Right lobe of liver (tissue), 6 donors: ENCODE results near the gene LTBP1. TPM values are rescaled to one million over a fixed set of nuclear protein-coding genes. Genes with fewer than 3 reads are reported as not detected.

Experiments
- ATAC-seq, 4 donors: fragments of 200-7000 bp; cut with Tn5 transposase; one replicate each; pipeline ENCODE4 v1.9.1; 2020; ENCODE audit warnings: mild to moderate bottlenecking in 4 of 4, moderate library complexity in 4 of 4
- DNase-seq, 3 donors: peaks; one replicate each; pipeline ENCODE4 v3.0.0-alpha.2; 2020
- H3K27ac ChIP-seq, 3 donors: fragments of 200-600 bp; one replicate each; pipeline ENCODE4 v1.8.0; 2022
- H3K27me3 ChIP-seq, 2 donors: fragments of 200-600 bp; one replicate each; pipeline ENCODE4 v1.8.0; 2022
- H3K36me3 ChIP-seq, 4 donors: fragments of 200-600 bp; sonication (generic) in 1 of 4; one replicate each; pipeline versions ENCODE4 v1.5.1 to v1.8.0; 2017 to 2022; ENCODE audit warnings: control low read depth in 1 of 4
- H3K4me1 ChIP-seq, 4 donors: fragments of 200-600 bp; sonication (generic) in 1 of 4; one replicate each; pipeline versions ENCODE4 v1.5.1 to v1.8.0; 2017 to 2022; ENCODE audit warnings: control low read depth in 1 of 4
- H3K4me3 ChIP-seq, 3 donors: fragments of 200-600 bp; one replicate each; pipeline ENCODE4 v1.8.0; 2022
- H3K9me3 ChIP-seq, 4 donors: fragments of 200-600 bp; sonication (generic) in 1 of 4; one replicate each; pipeline versions ENCODE4 v1.5.1 to v1.8.0; 2017 to 2022; ENCODE audit warnings: control low read depth in 1 of 4
- POLR2A ChIP-seq: fragments of 450-650 bp; IDR thresholded peaks from one replicate; pipeline ENCODE4 v1.6.1; 2017; ENCODE audit warnings: antibody characterized with exemption, mild to moderate bottlenecking
- WGBS: methylation state at CpG from one replicate; pipeline ENCODE4 v1.1.6; 2018; ENCODE audit warnings: low coverage, low lambda C conversion rate; ENCODE audit not compliant: insufficient coverage; ENCODE audit errors: missing lambda C conversion rate; 5-methylcytosine and 5-hydroxymethylcytosine counted together
- intact Hi-C, 2 donors: fragments of 100-400 bp; cut with DNase I; formaldehyde crosslinking; loops; one replicate each; pipeline versions ENCODE4 v1.11.2 to v1.14.1; 2022
- total RNA-seq, 6 experiments: library from RNA; depleted of rRNA in 2 of 6; stranded (reverse); fragments of >200 nt in 2 of 6; fragmentation: NEBNext Ultra II Directional in 3 of 6; extraction: Animal tissue kit (Norgen Biotek cat#: 25700) in 3 of 6; gene quantifications; one replicate each; pipeline versions ENCODE4 v1.1.0 to v1.2.4, GENCODE V29; 2016 to 2023
- TF ChIP-seq, protein P1 (sequence below), 4 donors: fragments of 200-600 bp in 3 of 4; fragments of 450-650 bp in 1 of 4; IDR thresholded peaks; one replicate each; pipeline versions ENCODE4 v1.5.1 to v1.8.0; 2016 to 2022; ENCODE audit warnings: antibody characterized with exemption in 4 of 4, mild to moderate bottlenecking in 2 of 4
- donor health status: DM: no; HTN: yes; CAD: no.
- donor health status: DM: no; HTN: no; CAD: no.
- donor health status: DM: no; HTN: no; CAD: no.
- donor health status: DM: no; HTN: yes; CAD: no.
- donor health status: DM: no; HTN: yes; CAD: no.

Gene LTBP1
- total RNA-seq, 6 experiments from 2014 or later = 5.4 to 14.2 (median 9.1) TPM

- Histone ChIP-seq H3K9me3 (no peaks in the 10 kb centered on the region), H3K4me3 (no peak overlapping the region), H3K27ac (no peak overlapping the region), H3K4me1 (no peaks in the 10 kb centered on the region), H3K36me3 (no peaks in the 10 kb centered on the region), H3K27me3 (no peaks in the 10 kb centered on the region)
- DNase-seq = no peak
- intact Hi-C loops = no loop called here
- no peak for TF ChIP-seq POLR2A
- TF ChIP-seq, protein P1, sequence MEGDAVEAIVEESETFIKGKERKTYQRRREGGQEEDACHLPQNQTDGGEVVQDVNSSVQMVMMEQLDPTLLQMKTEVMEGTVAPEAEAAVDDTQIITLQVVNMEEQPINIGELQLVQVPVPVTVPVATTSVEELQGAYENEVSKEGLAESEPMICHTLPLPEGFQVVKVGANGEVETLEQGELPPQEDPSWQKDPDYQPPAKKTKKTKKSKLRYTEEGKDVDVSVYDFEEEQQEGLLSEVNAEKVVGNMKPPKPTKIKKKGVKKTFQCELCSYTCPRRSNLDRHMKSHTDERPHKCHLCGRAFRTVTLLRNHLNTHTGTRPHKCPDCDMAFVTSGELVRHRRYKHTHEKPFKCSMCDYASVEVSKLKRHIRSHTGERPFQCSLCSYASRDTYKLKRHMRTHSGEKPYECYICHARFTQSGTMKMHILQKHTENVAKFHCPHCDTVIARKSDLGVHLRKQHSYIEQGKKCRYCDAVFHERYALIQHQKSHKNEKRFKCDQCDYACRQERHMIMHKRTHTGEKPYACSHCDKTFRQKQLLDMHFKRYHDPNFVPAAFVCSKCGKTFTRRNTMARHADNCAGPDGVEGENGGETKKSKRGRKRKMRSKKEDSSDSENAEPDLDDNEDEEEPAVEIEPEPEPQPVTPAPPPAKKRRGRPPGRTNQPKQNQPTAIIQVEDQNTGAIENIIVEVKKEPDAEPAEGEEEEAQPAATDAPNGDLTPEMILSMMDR (IDR thresholded peaks at IDR 0.05) = no peak
- ATAC-seq = no peak
- WGBS = 67% methylated on average over 2 of the region's 2 CpGs
Observed at GRCh38 chr2:33022395-33022985, 75.7 kb downstream of the LTBP1 start.

DNA sequence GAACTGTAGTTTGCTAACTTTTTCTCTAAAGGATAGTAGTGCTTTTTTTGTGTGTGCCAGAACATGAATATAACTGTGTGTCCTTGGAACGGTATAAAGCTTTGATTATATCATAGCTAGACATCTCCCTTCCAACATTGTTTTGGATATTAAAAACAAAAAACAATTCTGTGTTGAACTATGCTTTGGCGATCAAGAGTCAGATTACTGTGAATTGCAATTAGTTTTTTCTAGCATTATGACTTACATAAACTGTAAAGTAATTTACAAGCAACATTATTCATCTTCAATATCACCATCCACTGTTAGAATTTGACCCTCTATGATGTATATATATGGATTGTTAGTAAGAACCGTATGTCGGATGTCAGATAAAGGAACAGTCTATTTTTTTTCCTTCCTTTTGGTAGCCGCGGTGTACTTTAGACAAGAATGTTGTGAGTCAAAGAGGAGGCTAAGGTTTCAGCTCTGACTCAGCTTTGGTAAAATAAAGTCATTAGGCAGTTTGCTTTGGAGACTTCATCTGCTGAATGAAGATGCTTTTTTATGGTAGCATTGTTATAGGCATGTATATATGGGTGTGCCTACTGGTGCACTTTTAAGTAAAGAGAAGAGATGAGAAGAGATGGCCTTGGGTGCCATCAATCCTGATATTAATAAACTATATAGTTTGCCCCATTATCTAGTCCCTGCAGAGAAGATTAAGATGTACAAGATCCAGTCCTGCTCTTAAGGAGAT is 76.4 kb downstream of the LTBP1 start:
- Histone ChIP-seq H3K36me3 (no peaks in the 10 kb centered on the region), H3K27ac (no peak overlapping the region), H3K4me3 (no peak overlapping the region), H3K4me1 (no peaks in the 10 kb centered on the region), H3K9me3 (no peaks in the 10 kb centered on the region), H3K27me3 (no peaks in the 10 kb centered on the region)
- TF ChIP-seq, protein P1 (IDR thresholded peaks at IDR 0.05) = no peak
- no peak for TF ChIP-seq POLR2A
- intact Hi-C loops = no loop called here
- WGBS = 52% methylated on average over 6 of the region's 6 CpGs
- ATAC-seq (no peak), DNase-seq (no peak)

DNA sequence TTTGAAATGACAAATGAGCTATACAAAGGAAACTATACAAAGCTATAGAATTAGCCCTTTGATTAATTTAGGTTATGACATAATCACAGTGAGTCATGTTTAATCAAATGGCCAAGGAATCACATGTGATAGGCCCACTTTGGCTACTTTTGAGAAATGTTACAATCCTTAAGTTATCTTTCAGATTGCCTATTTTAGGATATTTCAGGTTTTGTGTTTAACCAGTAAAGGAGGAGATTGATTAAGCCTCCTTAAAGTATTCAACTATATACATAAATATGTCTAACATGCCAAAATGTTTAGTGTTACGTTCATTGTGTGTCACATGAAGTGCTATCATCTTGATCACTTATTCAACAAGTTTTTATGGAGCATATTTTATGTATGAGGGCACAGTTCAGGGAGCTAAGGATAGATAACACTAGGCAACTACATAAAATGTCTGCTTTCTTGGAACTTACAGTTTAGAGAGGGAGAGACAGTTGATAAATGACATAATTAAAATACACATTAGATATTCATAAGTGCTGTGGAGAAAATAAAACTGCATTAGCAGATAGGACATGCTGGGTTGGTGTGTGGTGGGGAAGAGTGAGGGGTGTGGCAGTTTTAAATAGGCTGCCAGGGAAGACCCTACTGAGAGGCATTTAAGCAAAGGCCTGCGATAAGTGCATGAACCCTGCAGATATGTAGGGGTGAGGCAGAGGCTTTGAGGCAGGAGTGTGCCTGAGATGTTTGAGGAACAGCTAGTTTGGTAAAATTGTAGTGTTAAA is 77.2 kb downstream of the LTBP1 start:
- ATAC-seq (no peak), DNase-seq (no peak)
- H3K27ac ChIP-seq = no peak overlapping the region
- H3K27me3 ChIP-seq = no peaks in the 10 kb centered on the region
- intact Hi-C loops = no loop called here
- WGBS = 86% methylated on average over 2 of the region's 2 CpGs
- no peaks in the 10 kb centered on the region for H3K9me3 ChIP-seq
- TF ChIP-seq POLR2A = no peak
- TF ChIP-seq, protein P1 (IDR thresholded peaks at IDR 0.05) = no peak
- no peaks in the 10 kb centered on the region for H3K36me3 ChIP-seq
- H3K4me3 ChIP-seq = no peak overlapping the region
- H3K4me1 ChIP-seq = no peaks in the 10 kb centered on the region

GRCh38 chr2:33024758-33025157 is 78.0 kb downstream of the LTBP1 start:
- H3K9me3 ChIP-seq = no peaks in the 10 kb centered on the region
- H3K36me3 ChIP-seq = no peaks in the 10 kb centered on the region
- no peak for ATAC-seq
- no peaks in the 10 kb centered on the region for H3K27me3 ChIP-seq
- DNase-seq = no peak
- H3K27ac ChIP-seq = no peak overlapping the region
- H3K4me1 ChIP-seq = no peaks in the 10 kb centered on the region
- no peak overlapping the region for H3K4me3 ChIP-seq
- intact Hi-C loops = no loop called here
- no peak for TF ChIP-seq POLR2A
- TF ChIP-seq, protein P1 (IDR thresholded peaks at IDR 0.05) = no peak
- 80% methylated on average over 1 of the region's 2 CpGs for WGBS
